Stimulated activated CD4-positive, alpha-beta T cell treated with anti-CD3 and anti-CD28 coated beads, TNF-alpha, amount 100 ng/mL, for 4 hours (primary cell): ENCODE results near the gene TCP11X2.
A peak's percentile ranks its signal among the peaks of the same experiment; 100 is the strongest.
"Not testable (repeated sequence)": the region's sequence is repeated elsewhere in the genome, so short reads cannot be mapped to it uniquely, and the experiment has no call there.

Experiments
- DNase-seq, 3 experiments: peaks; one replicate each; pipeline ENCODE4 v3.0.0-alpha.2; 2020; ENCODE audit warnings: low read depth in 3 of 3

Gene TCP11X2

GRCh38 chrX:102471762-102472220 is at the start of gene TCP11X2:
Gene TCP11X2 (minus strand): TSS chrX:102471812.
- DNase-seq: not testable (repeated sequence)

- no peak for DNase-seq
Observed at GRCh38 chrX:102517326-102517725, 45.7 kb upstream of the TCP11X2 start.

DNA sequence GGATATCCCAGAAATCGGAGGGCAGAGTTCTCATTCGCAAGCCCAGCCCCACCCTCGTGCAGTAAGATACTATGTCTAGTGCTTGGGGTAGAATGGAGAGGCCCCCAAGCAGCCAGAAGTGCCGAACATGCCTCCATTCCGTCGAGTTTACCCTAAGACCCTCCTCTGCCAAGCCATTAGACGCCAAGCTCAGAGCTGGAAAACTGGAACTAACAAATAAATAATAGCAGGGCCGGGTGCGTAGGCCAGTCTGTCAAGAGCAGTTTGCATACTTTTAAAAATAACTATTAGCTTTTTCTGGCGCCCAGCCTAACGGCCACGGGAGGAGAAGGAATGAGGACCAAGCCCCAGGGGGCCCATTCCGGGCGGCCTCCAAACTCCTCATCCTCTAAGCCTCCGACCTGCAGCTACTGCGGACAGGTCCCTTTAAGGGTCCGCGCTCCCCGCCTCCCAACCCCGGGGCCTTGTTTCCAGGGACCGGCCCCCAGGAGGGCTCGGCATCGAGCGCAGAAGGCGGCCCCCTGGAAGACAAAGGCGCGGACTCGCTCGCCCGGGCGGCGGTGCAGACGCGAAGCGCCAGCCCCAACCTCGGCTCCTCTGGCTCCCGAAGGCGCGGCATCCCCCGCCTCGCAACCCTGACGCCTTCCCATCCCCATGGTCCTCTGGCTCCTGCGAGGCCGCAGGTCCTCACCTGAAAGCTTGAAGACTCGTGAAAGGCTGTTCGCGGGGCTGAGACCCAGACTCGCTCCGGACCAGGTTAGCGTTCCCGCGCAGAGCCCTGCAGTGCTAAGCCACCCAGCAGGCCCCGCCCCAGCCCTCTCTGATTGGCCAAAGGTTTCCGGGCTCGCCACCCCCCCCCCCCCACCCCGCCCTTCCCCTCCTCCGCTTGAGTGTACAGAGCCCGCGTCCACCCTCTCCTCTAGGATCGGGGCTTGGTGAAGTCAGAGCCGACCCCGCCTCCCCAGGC is 44.6 kb upstream of the TCP11X2 start, which contains the start of gene TMSB15A:
Gene TMSB15A (minus strand): TSS at position 765 of the 967 bp plus-strand sequence.
- peak; percentile 10 to 33 (median 26) for DNase-seq

DNA sequence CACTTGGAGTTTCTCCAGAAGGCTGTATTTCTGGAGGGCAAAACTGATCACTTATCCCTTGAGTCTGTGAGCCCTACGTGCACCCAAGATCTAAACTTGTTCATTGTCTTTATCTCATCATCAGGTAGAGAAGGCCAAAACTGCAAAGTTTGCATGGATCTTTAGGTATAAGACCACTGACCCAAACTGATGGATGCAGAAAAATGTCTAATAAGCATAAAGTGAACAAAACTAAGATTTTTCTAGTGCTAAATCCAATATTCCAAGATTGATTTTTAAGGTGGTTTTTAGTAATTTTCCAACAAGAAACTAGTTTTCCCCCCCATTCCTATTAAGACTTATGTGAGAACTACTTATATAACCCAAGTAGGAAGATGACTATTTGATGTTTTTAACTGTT is 42.9 kb upstream of the TCP11X2 start:
- no peak for DNase-seq

DNA sequence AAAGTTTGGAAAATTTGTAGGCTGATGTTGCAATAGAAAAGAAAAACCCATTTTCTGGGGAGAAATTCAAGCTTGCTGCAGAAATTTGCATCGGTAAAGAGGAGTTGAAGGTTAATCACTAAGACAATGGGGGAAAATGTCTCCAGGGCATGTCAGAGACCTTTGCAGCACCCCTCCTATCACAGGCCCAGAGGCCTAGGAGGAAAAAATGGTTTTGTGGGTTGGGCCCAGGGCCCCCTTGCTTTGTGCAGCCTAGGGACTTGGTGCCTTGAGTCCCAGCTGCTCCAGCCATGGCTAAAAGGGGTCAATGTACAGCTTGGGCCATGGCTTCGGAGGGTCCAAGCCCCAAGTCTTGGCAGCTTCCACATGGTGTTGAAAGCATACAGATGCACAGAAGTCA is 27.1 kb upstream of the TCP11X2 start:
- no peak for DNase-seq

GRCh38 chrX:102491766-102492165 is 20.2 kb upstream of the TCP11X2 start:
- no peak for DNase-seq

- DNase-seq: not testable (repeated sequence)
Observed at GRCh38 chrX:102478765-102479164, 7.2 kb upstream of the TCP11X2 start.

DNA sequence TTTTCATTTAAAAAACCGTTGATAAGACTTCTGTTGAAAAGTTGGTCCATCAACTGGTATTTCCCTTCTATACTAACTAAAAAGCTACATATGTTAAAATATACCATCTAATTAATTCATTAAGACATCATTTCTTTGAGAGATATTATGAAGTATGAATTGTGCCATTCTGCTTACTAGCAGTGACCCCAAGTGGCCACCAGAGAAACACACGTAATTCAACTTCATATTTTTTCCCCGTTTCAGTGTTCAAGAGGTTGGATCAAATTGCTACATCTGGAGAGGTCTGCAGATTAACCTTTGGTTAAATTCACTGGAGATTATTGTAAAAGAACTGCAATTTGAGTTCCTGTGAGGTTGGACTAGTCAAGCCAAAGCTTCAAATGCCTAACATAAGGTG is 1.4 kb downstream of the TCP11X2 start:
- DNase-seq: not testable (repeated sequence)

- DNase-seq: not testable (repeated sequence)
Observed at GRCh38 chrX:102458615-102459014, 13.0 kb downstream of the TCP11X2 start.

GRCh38 chrX:102439908-102440307 is 31.7 kb downstream of the TCP11X2 start, which contains the start of gene NXF2B:
Gene NXF2B (minus strand): TSS chrX:102440008. CDS start chrX:102380036, 59,972 bp downstream.
- not testable (repeated sequence) for DNase-seq

- DNase-seq: not testable (repeated sequence)
Observed at GRCh38 chrX:102414493-102414892, 57.1 kb downstream of the TCP11X2 start.
